Measurements from ENCODE around the gene USP3. TPM values are rescaled to one million over a fixed set of nuclear protein-coding genes. Genes with fewer than 3 reads are reported as not detected.

Gene USP3
- total RNA-seq, 2 donors from 2014 or later, result 44.2 to 45.8 TPM

DNA sequence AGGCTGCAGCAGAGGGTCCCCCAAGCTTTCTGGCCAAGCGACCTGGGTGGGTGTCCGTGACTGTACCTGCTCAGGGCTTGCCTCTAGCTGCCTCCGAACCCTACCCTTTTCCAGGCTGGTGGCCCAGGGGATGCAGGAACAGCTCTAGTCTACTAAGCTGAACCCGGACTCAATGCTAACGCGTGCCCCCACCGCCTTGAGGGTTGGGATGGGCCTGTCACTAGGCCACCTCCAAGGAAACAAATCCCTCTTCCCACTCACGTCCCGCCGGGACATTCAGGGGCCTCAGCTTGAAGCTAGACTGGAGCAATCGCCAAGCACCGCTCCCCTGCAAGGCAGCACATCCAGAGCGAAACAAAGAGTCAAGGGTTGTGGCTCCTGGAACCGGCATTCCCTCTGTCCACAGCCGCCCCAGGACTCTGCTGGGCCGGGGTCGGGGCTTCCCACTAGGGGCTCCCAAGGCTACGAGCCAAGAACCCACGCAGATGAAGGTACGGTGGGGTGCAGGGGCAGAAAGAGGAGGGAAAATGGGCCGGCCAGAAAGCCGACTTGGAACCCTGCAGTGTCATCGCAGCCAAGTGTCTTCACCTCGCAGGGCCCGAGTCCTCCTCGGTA is 95.7 kb downstream of the USP3 start:
- WGBS, result 9% methylated on average over 25 of the region's 26 CpGs

DNA sequence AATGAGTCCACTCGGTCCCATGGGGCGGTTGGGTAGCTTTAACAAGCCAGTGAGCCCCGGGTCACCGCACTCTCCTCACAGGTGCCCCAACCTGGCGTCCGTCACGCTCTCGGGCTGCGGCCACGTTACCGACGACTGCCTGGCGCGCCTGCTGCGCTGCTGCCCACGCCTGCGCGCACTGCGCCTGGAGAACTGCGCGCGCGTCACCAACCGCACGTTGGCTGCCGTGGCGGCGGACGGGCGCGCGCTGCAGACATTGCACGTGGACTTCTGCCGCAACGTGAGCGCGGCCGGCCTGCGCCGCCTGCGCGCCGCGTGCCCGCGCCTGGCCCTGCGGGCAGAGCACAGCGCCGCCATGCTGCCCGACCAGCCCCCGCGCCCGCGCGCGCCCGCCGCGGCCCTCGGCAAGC is 96.2 kb downstream of the USP3 start:
- intact Hi-C loops (cut with DNase I), result no loop called here

More for the DNA sequence above, 95.7 kb downstream of the USP3 start:
- Histone ChIP-seq H3K27me3 (replicated peaks; ENCODE audit: insufficient read depth) (no peaks in the 10 kb centered on the region), H3K4me3 (peak overlapping the region; percentile 63 to 73), H3K36me3 (no peaks in the 10 kb centered on the region), H3K9me3 (no peaks in the 10 kb centered on the region), H3K4me1 (replicated peaks) (peaks cover 20% of the 10 kb centered on the region), H3K27ac (peak overlapping the region; percentile 88 to 89)
- TF ChIP-seq POLR2A (IDR thresholded peaks at IDR 0.05) (no peak), POLR2AphosphoS5 (IDR thresholded peaks at IDR 0.05) (no peak)
- TF ChIP-seq, protein P1, sequence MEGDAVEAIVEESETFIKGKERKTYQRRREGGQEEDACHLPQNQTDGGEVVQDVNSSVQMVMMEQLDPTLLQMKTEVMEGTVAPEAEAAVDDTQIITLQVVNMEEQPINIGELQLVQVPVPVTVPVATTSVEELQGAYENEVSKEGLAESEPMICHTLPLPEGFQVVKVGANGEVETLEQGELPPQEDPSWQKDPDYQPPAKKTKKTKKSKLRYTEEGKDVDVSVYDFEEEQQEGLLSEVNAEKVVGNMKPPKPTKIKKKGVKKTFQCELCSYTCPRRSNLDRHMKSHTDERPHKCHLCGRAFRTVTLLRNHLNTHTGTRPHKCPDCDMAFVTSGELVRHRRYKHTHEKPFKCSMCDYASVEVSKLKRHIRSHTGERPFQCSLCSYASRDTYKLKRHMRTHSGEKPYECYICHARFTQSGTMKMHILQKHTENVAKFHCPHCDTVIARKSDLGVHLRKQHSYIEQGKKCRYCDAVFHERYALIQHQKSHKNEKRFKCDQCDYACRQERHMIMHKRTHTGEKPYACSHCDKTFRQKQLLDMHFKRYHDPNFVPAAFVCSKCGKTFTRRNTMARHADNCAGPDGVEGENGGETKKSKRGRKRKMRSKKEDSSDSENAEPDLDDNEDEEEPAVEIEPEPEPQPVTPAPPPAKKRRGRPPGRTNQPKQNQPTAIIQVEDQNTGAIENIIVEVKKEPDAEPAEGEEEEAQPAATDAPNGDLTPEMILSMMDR (IDR thresholded peaks at IDR 0.05), result no peak
- peak; percentile 25 for DNase-seq (ENCODE audit: low spot score)
- intact Hi-C loops (cut with DNase I), result no loop called here

DNA sequence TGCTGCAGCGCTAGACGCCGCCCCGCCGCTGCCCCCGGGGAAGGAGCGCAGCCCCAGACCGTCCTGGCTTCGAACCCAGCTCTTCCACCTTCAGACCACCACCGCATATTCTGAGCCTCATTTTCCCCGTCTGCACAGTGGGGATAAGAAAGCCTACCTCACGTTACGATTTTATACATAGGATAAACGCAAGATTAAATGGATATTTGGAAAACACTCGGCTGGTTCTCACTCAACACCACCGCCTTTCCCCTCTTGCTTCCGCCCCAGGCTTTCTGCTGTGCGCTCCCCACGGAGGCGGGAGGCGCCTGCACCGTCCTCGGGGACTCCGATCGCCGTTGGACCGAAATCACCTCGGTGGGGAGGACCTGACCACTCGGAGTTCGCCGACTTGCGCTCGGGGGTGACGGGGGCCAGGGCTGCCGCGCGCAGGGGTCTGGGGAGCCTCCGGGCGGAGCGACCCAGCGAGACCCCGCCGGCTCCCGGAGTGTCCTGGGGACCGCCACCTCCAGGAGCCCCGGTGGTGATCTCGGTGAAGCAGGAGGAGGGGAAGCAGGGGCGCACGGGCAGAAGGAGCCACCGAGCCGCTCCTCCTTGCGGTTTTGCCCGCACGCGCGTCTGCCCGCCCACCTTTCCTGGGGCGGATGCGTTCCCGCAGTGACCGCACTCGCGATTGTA is 96.8 kb downstream of the USP3 start:
- Histone ChIP-seq H3K27me3 (replicated peaks; ENCODE audit: insufficient read depth) (no peaks in the 10 kb centered on the region), H3K9me3 (no peaks in the 10 kb centered on the region), H3K4me3 (peak overlapping the region; percentile 63 to 73), H3K27ac (peak overlapping the region; percentile 79 to 88), H3K36me3 (no peaks in the 10 kb centered on the region), H3K4me1 (replicated peaks) (peaks cover 20% of the 10 kb centered on the region)
- WGBS, result under 1% methylated on average over 53 of the region's 63 CpGs
- no peak for DNase-seq (ENCODE audit: low spot score)
- TF ChIP-seq, protein P1 (IDR thresholded peaks at IDR 0.05), result peak in 2 of 4 experiments; percentile 14 to 19
- TF ChIP-seq POLR2A (IDR thresholded peaks at IDR 0.05), result no peak
- intact Hi-C loops (cut with DNase I), result no loop called here

More for the DNA sequence above, 96.2 kb downstream of the USP3 start:
- Histone ChIP-seq H3K27ac (peak overlapping the region; percentile 88 to 89), H3K4me1 (replicated peaks) (peaks cover 20% of the 10 kb centered on the region), H3K27me3 (replicated peaks; ENCODE audit: insufficient read depth) (no peaks in the 10 kb centered on the region), H3K4me3 (peak overlapping the region; percentile 63 to 73), H3K9me3 (no peaks in the 10 kb centered on the region), H3K36me3 (no peaks in the 10 kb centered on the region)
- TF ChIP-seq POLR2AphosphoS5 (IDR thresholded peaks at IDR 0.05), result peak; percentile 49
- TF ChIP-seq, protein P1 (IDR thresholded peaks at IDR 0.05), result peak in 3 of 4 experiments; percentile 21 to 54 (median 43)
- peak; percentile 66 for TF ChIP-seq POLR2A (IDR thresholded peaks at IDR 0.05)
- peak; percentile 81 for DNase-seq (ENCODE audit: low spot score)
- 1% methylated on average over 17 of the region's 60 CpGs for WGBS

DNA sequence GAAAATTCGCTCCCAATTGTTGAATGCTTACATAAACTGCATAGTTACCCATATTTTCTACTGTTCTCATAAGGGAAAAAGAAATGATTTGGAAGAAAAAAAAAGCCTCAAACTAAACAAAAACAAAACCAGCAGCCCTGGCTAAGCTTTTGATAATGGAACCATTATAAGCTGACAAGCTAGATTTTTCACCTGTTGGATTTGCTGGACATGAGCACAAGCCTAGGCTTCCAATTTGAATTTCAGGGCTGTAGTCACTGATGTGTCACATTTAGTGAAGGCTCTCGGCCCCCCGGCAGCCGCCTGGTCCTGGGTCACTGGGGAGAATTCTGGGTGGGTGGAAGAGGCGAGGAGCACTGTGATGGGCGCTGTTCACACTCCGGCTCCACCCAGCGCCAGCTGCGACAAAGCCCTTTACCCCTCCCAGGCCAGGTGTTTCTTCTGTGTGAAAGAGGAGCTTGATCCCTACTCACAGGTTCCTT is 97.4 kb downstream of the USP3 start:
- H3K36me3 ChIP-seq, result no peaks in the 10 kb centered on the region
- H3K4me3 ChIP-seq, result peak overlapping the region; percentile 63 to 73
- H3K4me1 ChIP-seq (replicated peaks), result peaks cover 16% of the 10 kb centered on the region
- intact Hi-C loops (cut with DNase I), result no loop called here
- TF ChIP-seq POLR2A (IDR thresholded peaks at IDR 0.05) (no peak), POLR2AphosphoS5 (IDR thresholded peaks at IDR 0.05) (no peak)
- TF ChIP-seq, protein P1 (IDR thresholded peaks at IDR 0.05), result no peak
- H3K27me3 ChIP-seq (replicated peaks; ENCODE audit: insufficient read depth), result no peaks in the 10 kb centered on the region
- no peaks in the 10 kb centered on the region for H3K9me3 ChIP-seq
- 30% methylated on average over 9 of the region's 9 CpGs for WGBS
- no peak for DNase-seq (ENCODE audit: low spot score)
- H3K27ac ChIP-seq, result peak overlapping the region; percentile 79 to 88
